Fibroblast of the conjunctiva (primary cell): Measurements from ENCODE around the gene ARHGAP15.

Source experiments
- DNase-seq: peaks from one replicate; pipeline ENCODE4 v3.0.0-alpha.2; 2010; ENCODE audit warnings: low read depth

Gene ARHGAP15

GRCh38 chr2:143455317-143455716, 326.1 kb downstream of the ARHGAP15 start:
- no peak for DNase-seq

GRCh38 chr2:143458258-143459190, 329.3 kb downstream of the ARHGAP15 start:
- no peak for DNase-seq

- DNase-seq, result no peak
These were observed 331.2 kb downstream of the ARHGAP15 start for GRCh38 chr2:143460382-143460781.

- no peak for DNase-seq
These were observed 334.5 kb downstream of the ARHGAP15 start for GRCh38 chr2:143463719-143464118.

- DNase-seq, result no peak
These were observed 337.2 kb downstream of the ARHGAP15 start for GRCh38 chr2:143466391-143466790.

- DNase-seq, result no peak
These were observed 337.8 kb downstream of the ARHGAP15 start for GRCh38 chr2:143467011-143467410.

GRCh38 chr2:143468341-143468888, 339.2 kb downstream of the ARHGAP15 start:
- no peak for DNase-seq

- DNase-seq, result no peak
These were observed 340.1 kb downstream of the ARHGAP15 start for GRCh38 chr2:143469323-143469722.

- no peak for DNase-seq
These were observed 342.3 kb downstream of the ARHGAP15 start for GRCh38 chr2:143471550-143471949.

GRCh38 chr2:143473216-143473615, 344.0 kb downstream of the ARHGAP15 start:
- no peak for DNase-seq

- no peak for DNase-seq
These were observed 344.6 kb downstream of the ARHGAP15 start for GRCh38 chr2:143473820-143474219.

GRCh38 chr2:143474586-143474985, 345.4 kb downstream of the ARHGAP15 start:
- no peak for DNase-seq

- DNase-seq, result no peak
These were observed 346.0 kb downstream of the ARHGAP15 start for GRCh38 chr2:143475041-143475776.

- DNase-seq, result no peak
These were observed 347.3 kb downstream of the ARHGAP15 start for GRCh38 chr2:143476336-143477087.

GRCh38 chr2:143477714-143478443, 348.7 kb downstream of the ARHGAP15 start:
- DNase-seq, result no peak

GRCh38 chr2:143480086-143480485, 350.9 kb downstream of the ARHGAP15 start:
- DNase-seq, result no peak

GRCh38 chr2:143480601-143481236, 351.5 kb downstream of the ARHGAP15 start:
- DNase-seq, result no peak

- DNase-seq, result no peak
These were observed 352.0 kb downstream of the ARHGAP15 start for GRCh38 chr2:143481237-143481623.

GRCh38 chr2:143481733-143482132, 352.5 kb downstream of the ARHGAP15 start:
- no peak for DNase-seq

- DNase-seq, result no peak
These were observed 353.1 kb downstream of the ARHGAP15 start for GRCh38 chr2:143482316-143482715.

GRCh38 chr2:143482771-143483170, 353.6 kb downstream of the ARHGAP15 start:
- no peak for DNase-seq
